ENCODE data around the gene ZNF366. TPM values are rescaled to one million over a fixed set of nuclear protein-coding genes. Genes with fewer than 3 reads are reported as not detected.
"Not testable (repeated sequence)": the region's sequence is repeated elsewhere in the genome, so short reads cannot be mapped to it uniquely, and the experiment has no call there.

ZNF366 gene
- total and polyA plus RNA-seq, 2 donors = 0.59 to 3.8 TPM

GRCh38 chr5:72415616-72416325, 91.4 kb downstream of the ZNF366 start:
- H3K4me1 ChIP-seq (ENCODE audit: control insufficient read depth in 2 of 2, insufficient read depth in 2 of 2, low read length in 2 of 2) = no peaks in the 10 kb centered on the region
- DNase-seq (ENCODE audit: low read depth in 6 of 9, low spot score in 9 of 9) = no peak
- H3K4me3 ChIP-seq (ENCODE audit: low read length in 2 of 2) = no peak overlapping the region
- H3K27me3 ChIP-seq (ENCODE audit: control insufficient read depth in 2 of 2, insufficient read depth in 1 of 2, low read length in 1 of 2) = no peaks in the 10 kb centered on the region
- peaks cover 0 to 4% of the 10 kb centered on the region in 2 donors for H3K9me3 ChIP-seq (ENCODE audit: control insufficient read depth in 2 of 2, insufficient read depth in 1 of 2, low read length in 1 of 2)
- no peak overlapping the region for H3K27ac ChIP-seq (ENCODE audit: low read depth in 1 of 2, low read length in 1 of 2)
- WGBS = 94% methylated on average over 5 of the region's 5 CpGs
- no peaks in the 10 kb centered on the region for H3K36me3 ChIP-seq (ENCODE audit: control insufficient read depth in 2 of 2, insufficient read depth in 2 of 2, low read length in 1 of 2)

- Histone ChIP-seq H3K36me3 (ENCODE audit: control insufficient read depth in 2 of 2, insufficient read depth in 2 of 2, low read length in 1 of 2) (no peaks in the 10 kb centered on the region), H3K9me3 (ENCODE audit: control insufficient read depth in 2 of 2, insufficient read depth in 1 of 2, low read length in 1 of 2) (peaks cover 0 to 4% of the 10 kb centered on the region in 2 donors), H3K27ac (ENCODE audit: low read depth in 1 of 2, low read length in 1 of 2) (no peak overlapping the region), H3K4me3 (ENCODE audit: low read length in 2 of 2) (no peak overlapping the region), H3K27me3 (ENCODE audit: control insufficient read depth in 2 of 2, insufficient read depth in 1 of 2, low read length in 1 of 2) (no peaks in the 10 kb centered on the region), H3K4me1 (ENCODE audit: control insufficient read depth in 2 of 2, insufficient read depth in 2 of 2, low read length in 2 of 2) (no peaks in the 10 kb centered on the region)
- DNase-seq (ENCODE audit: low read depth in 6 of 9, low spot score in 9 of 9) = no peak
- 98% methylated on average over 4 of the region's 4 CpGs for WGBS
Measured at GRCh38 chr5:72412283-72413055, 94.7 kb downstream of the ZNF366 start.

DNA sequence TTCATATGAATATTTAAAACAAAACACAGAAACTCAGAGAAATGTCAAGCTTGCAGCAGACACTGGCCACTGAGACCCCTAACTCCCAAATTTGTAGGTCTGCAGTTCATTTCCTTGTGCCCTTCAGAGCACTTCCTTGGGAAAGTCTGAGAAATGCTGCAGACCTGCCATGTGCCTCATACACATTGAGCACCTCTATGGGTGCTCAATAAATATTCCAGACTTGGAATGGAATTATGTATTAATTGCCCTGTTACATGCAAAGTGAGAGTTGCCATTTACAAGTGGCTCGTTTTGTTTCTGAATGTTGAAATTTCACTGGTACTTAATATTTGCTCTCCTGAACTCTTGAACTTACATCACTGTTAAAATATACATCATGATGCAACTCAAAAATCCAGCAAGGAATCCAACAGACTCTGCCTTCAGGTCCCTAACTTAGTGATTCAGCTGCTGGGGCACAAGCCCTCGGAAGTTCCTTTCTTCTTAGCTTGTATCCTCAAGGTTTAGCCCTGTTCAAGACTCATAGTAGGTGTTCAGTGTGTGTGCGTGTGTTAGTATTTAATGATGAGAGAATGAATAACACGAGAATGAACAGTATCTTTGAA, 96.4 kb downstream of the ZNF366 start:
- Histone ChIP-seq H3K4me3 (ENCODE audit: low read length in 2 of 2) (no peak overlapping the region), H3K27me3 (ENCODE audit: control insufficient read depth in 2 of 2, insufficient read depth in 1 of 2, low read length in 1 of 2) (no peaks in the 10 kb centered on the region), H3K9me3 (ENCODE audit: control insufficient read depth in 2 of 2, insufficient read depth in 1 of 2, low read length in 1 of 2) (no peaks in the 10 kb centered on the region), H3K27ac (ENCODE audit: low read depth in 1 of 2, low read length in 1 of 2) (no peak overlapping the region), H3K36me3 (ENCODE audit: control insufficient read depth in 2 of 2, insufficient read depth in 2 of 2, low read length in 1 of 2) (no peaks in the 10 kb centered on the region), H3K4me1 (ENCODE audit: control insufficient read depth in 2 of 2, insufficient read depth in 2 of 2, low read length in 2 of 2) (no peaks in the 10 kb centered on the region)
- 91% methylated on average over 4 of the region's 4 CpGs for WGBS
- DNase-seq (ENCODE audit: low read depth in 6 of 9, low spot score in 9 of 9) = no peak

DNA sequence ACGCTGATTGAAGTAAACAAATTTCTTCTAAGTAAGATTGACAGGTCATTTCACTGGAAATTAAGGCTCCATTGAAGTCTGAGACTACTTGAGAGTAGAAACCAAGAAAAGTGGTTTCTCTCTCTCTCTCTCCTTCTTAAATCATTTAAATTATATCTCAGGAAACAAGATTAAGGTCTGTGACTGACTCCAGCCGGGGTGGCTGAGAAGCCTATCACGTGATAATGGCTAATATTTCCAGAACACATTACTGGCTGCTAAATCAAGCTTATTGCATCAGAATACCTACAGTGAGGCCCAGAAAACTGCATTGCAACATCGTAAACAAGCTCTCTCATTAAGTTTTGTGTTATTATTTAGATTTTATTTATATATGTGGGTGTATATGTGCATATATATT, 98.6 kb downstream of the ZNF366 start:
- Histone ChIP-seq H3K4me1 (ENCODE audit: control insufficient read depth in 2 of 2, insufficient read depth in 2 of 2, low read length in 2 of 2) (no peaks in the 10 kb centered on the region), H3K36me3 (ENCODE audit: control insufficient read depth in 2 of 2, insufficient read depth in 2 of 2, low read length in 1 of 2) (no peaks in the 10 kb centered on the region), H3K27ac (ENCODE audit: low read depth in 1 of 2, low read length in 1 of 2) (no peak overlapping the region), H3K27me3 (ENCODE audit: control insufficient read depth in 2 of 2, insufficient read depth in 1 of 2, low read length in 1 of 2) (no peaks in the 10 kb centered on the region), H3K4me3 (ENCODE audit: low read length in 2 of 2) (no peak overlapping the region), H3K9me3 (ENCODE audit: control insufficient read depth in 2 of 2, insufficient read depth in 1 of 2, low read length in 1 of 2) (peaks cover 0 to 2% of the 10 kb centered on the region in 2 donors)
- DNase-seq (ENCODE audit: low read depth in 6 of 9, low spot score in 9 of 9) = no peak
- 64% methylated on average over 4 of the region's 4 CpGs for WGBS

- Histone ChIP-seq H3K36me3 (ENCODE audit: control insufficient read depth in 2 of 2, insufficient read depth in 2 of 2, low read length in 1 of 2) (no peaks in the 10 kb centered on the region), H3K4me3 (ENCODE audit: low read length in 2 of 2) (no peak overlapping the region), H3K27ac (ENCODE audit: low read depth in 1 of 2, low read length in 1 of 2) (no peak overlapping the region), H3K4me1 (ENCODE audit: control insufficient read depth in 2 of 2, insufficient read depth in 2 of 2, low read length in 2 of 2) (no peaks in the 10 kb centered on the region), H3K9me3 (ENCODE audit: control insufficient read depth in 2 of 2, insufficient read depth in 1 of 2, low read length in 1 of 2) (peaks cover 0 to 2% of the 10 kb centered on the region in 2 donors), H3K27me3 (ENCODE audit: control insufficient read depth in 2 of 2, insufficient read depth in 1 of 2, low read length in 1 of 2) (no peaks in the 10 kb centered on the region)
- WGBS = 97% methylated on average over 5 of the region's 5 CpGs
- no peak for DNase-seq (ENCODE audit: low read depth in 6 of 9, low spot score in 9 of 9)
Measured at GRCh38 chr5:72408127-72408526, 99.1 kb downstream of the ZNF366 start.

- peaks cover 0 to 2% of the 10 kb centered on the region in 2 donors for H3K9me3 ChIP-seq (ENCODE audit: control insufficient read depth in 2 of 2, insufficient read depth in 1 of 2, low read length in 1 of 2)
- H3K4me3 ChIP-seq (ENCODE audit: low read length in 2 of 2) = no peak overlapping the region
- DNase-seq (ENCODE audit: low read depth in 6 of 9, low spot score in 9 of 9) = no peak
- no peaks in the 10 kb centered on the region for H3K27me3 ChIP-seq (ENCODE audit: control insufficient read depth in 2 of 2, insufficient read depth in 1 of 2, low read length in 1 of 2)
- WGBS = 88% methylated on average over 2 of the region's 2 CpGs
- H3K4me1 ChIP-seq (ENCODE audit: control insufficient read depth in 2 of 2, insufficient read depth in 2 of 2, low read length in 2 of 2) = no peaks in the 10 kb centered on the region
- no peaks in the 10 kb centered on the region for H3K36me3 ChIP-seq (ENCODE audit: control insufficient read depth in 2 of 2, insufficient read depth in 2 of 2, low read length in 1 of 2)
- H3K27ac ChIP-seq (ENCODE audit: low read depth in 1 of 2, low read length in 1 of 2) = no peak overlapping the region
Measured at GRCh38 chr5:72407541-72407940, 99.7 kb downstream of the ZNF366 start.

- Histone ChIP-seq H3K9me3 (ENCODE audit: control insufficient read depth in 2 of 2, insufficient read depth in 1 of 2, low read length in 1 of 2) (peaks cover 0 to 2% of the 10 kb centered on the region in 2 donors), H3K27me3 (ENCODE audit: control insufficient read depth in 2 of 2, insufficient read depth in 1 of 2, low read length in 1 of 2) (no peaks in the 10 kb centered on the region), H3K36me3 (ENCODE audit: control insufficient read depth in 2 of 2, insufficient read depth in 2 of 2, low read length in 1 of 2) (no peaks in the 10 kb centered on the region), H3K4me1 (ENCODE audit: control insufficient read depth in 2 of 2, insufficient read depth in 2 of 2, low read length in 2 of 2) (no peaks in the 10 kb centered on the region), H3K27ac (ENCODE audit: low read depth in 1 of 2, low read length in 1 of 2) (no peak overlapping the region), H3K4me3 (ENCODE audit: low read length in 2 of 2) (no peak overlapping the region)
- WGBS = 96% methylated on average over 3 of the region's 3 CpGs
- no peak for DNase-seq (ENCODE audit: low read depth in 6 of 9, low spot score in 9 of 9)
Measured at GRCh38 chr5:72407078-72407477, 100.1 kb downstream of the ZNF366 start.

DNA sequence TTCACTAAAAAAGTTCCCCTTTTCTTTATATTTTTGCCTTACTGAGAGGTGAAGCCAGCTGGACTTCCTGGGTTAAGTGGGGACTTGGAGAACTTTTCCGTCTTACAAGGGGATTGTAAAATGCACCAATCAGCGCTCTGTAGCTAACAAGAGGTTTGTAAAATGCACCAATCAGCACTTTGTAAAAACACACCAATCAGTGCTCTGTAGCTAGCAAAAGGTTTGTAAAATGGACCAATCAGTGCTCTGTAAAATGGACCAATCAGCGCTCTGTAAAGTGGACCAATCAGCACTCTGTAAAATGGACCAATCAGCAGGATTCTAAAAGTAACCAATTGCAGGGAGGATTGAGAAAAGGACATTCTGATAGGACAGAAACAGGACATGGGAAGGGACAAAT, 102.4 kb downstream of the ZNF366 start:
- DNase-seq (ENCODE audit: low read depth in 6 of 9, low spot score in 9 of 9) = not testable (repeated sequence)

GRCh38 chr5:72402959-72403628, 104.1 kb downstream of the ZNF366 start:
- DNase-seq (ENCODE audit: low read depth in 6 of 9, low spot score in 9 of 9) = no peak
- WGBS = 84% methylated on average over 4 of the region's 4 CpGs
- Histone ChIP-seq H3K4me3 (ENCODE audit: low read length in 2 of 2) (no peak overlapping the region), H3K4me1 (ENCODE audit: control insufficient read depth in 2 of 2, insufficient read depth in 2 of 2, low read length in 2 of 2) (no peaks in the 10 kb centered on the region), H3K27me3 (ENCODE audit: control insufficient read depth in 2 of 2, insufficient read depth in 1 of 2, low read length in 1 of 2) (no peaks in the 10 kb centered on the region), H3K9me3 (ENCODE audit: control insufficient read depth in 2 of 2, insufficient read depth in 1 of 2, low read length in 1 of 2) (peaks cover 0 to 6% of the 10 kb centered on the region in 2 donors), H3K36me3 (ENCODE audit: control insufficient read depth in 2 of 2, insufficient read depth in 2 of 2, low read length in 1 of 2) (no peaks in the 10 kb centered on the region), H3K27ac (ENCODE audit: low read depth in 1 of 2, low read length in 1 of 2) (peak overlapping the region in 1 of 2 donors; percentile 23)

More for the DNA sequence above, 102.4 kb downstream of the ZNF366 start:
- not testable (repeated sequence) for H3K4me3 ChIP-seq (ENCODE audit: low read length in 2 of 2); H3K27ac ChIP-seq (ENCODE audit: low read depth in 1 of 2, low read length in 1 of 2); H3K4me1 ChIP-seq (ENCODE audit: control insufficient read depth in 2 of 2, insufficient read depth in 2 of 2, low read length in 2 of 2); H3K27me3 ChIP-seq (ENCODE audit: control insufficient read depth in 2 of 2, insufficient read depth in 1 of 2, low read length in 1 of 2); H3K9me3 ChIP-seq (ENCODE audit: control insufficient read depth in 2 of 2, insufficient read depth in 1 of 2, low read length in 1 of 2); H3K36me3 ChIP-seq (ENCODE audit: control insufficient read depth in 2 of 2, insufficient read depth in 2 of 2, low read length in 1 of 2)
- 84% methylated on average over 3 of the region's 3 CpGs for WGBS

Measured in thymus (tissue), 11 donors.